ENCODE measurements around the gene TGFBR1. TPM values are rescaled to one million over a fixed set of nuclear protein-coding genes. Genes with fewer than 3 reads are reported as not detected.

TGFBR1 gene
- total RNA-seq, 4 donors from 2014 or later = 24.0 to 37.4 (median 31.8) TPM

DNA sequence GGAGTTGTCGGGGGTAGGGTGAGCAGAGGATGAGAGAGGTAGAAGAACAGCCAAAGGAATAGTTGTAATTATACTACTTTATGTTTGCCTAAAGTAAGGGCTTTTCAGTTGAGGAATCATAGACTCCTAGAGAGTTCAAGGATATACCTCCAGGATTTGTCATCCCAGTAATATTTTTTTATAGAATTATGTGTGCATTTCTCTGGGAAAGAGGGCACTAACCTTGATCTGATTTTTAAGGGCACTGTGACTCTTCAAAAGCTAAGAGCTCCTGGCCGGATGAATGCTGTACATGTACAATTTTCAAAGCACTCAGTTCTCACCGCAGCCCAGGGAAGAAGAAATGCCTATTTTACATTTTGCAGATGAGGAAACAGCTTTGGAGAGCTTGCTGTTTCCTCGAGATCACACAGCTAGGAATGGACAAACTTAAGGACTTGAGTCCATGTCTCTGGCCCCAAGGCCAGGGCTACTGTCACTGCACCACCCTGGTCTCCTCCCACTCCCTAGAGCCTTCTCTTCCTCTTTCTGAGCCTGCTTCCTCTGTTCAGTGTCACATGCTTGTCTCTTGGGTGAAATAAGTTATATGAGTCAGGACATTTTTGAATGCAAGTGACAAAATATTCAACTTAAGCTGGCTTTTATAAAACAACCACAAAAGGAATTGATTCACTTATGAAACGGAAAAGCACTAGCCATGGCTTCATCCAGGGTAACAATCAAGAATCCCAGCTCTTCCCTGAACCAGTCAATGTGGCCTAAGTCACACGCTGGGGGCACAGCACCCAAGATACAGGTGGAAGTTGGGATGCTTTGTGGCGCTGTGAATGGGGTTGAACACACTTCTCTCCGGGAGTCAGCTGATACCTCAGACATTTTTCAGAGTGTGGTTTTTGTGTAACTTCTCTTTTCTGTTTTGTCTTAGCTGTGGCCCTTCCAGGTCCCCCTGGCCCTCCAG lies 45.7 kb upstream of the TGFBR1 start:
- H3K36me3 ChIP-seq = peaks cover 0 to 73% (median 0%) of the 10 kb centered on the region in 3 donors
- H3K4me1 ChIP-seq = peaks cover 0 to 23% (median 6%) of the 10 kb centered on the region in 4 donors
- H3K27ac ChIP-seq = peak overlapping the region in 3 of 4 donors; percentile 40 to 62 (median 51)
- no peak overlapping the region for H3K4me3 ChIP-seq
- DNase-seq (ENCODE audit: low spot score in 2 of 2) = peak in 1 of 2 donors; percentile 17
- H3K27me3 ChIP-seq = no peaks in the 10 kb centered on the region
- WGBS, 2 donors = 74 to 77% methylated on average over 8 of the region's 8 CpGs
- no peaks in the 10 kb centered on the region for H3K9me3 ChIP-seq
- TF ChIP-seq POLR2A (IDR thresholded peaks at IDR 0.05) = no peak
- peak in 1 of 2 donors; percentile 76 for TF ChIP-seq EP300 (IDR thresholded peaks at IDR 0.05)
- TF ChIP-seq, protein P1, sequence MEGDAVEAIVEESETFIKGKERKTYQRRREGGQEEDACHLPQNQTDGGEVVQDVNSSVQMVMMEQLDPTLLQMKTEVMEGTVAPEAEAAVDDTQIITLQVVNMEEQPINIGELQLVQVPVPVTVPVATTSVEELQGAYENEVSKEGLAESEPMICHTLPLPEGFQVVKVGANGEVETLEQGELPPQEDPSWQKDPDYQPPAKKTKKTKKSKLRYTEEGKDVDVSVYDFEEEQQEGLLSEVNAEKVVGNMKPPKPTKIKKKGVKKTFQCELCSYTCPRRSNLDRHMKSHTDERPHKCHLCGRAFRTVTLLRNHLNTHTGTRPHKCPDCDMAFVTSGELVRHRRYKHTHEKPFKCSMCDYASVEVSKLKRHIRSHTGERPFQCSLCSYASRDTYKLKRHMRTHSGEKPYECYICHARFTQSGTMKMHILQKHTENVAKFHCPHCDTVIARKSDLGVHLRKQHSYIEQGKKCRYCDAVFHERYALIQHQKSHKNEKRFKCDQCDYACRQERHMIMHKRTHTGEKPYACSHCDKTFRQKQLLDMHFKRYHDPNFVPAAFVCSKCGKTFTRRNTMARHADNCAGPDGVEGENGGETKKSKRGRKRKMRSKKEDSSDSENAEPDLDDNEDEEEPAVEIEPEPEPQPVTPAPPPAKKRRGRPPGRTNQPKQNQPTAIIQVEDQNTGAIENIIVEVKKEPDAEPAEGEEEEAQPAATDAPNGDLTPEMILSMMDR (IDR thresholded peaks at IDR 0.05) = no peak

DNA sequence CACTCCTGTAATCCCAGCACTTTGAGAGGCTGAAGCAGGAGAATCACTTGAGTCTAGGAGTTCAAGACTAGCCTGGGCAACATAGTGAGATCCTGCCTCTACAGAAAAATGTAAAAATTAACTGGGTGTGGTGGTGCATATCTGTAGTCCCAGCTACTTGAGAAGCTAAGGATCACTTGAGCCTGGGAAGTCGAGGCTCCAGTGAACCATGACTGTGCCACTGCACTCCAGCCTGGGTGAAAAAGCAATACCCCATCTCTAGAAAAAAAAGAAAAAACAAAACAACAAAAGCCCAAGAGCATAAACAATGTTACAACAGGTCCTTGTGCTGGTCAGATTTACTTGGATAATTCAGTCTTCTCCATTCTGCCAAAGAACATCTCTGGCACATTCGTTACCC lies 44.3 kb upstream of the TGFBR1 start:
- no peak for DNase-seq (ENCODE audit: low spot score in 2 of 2)
- no peak overlapping the region for H3K4me3 ChIP-seq
- TF ChIP-seq EP300 (IDR thresholded peaks at IDR 0.05) = no peak
- TF ChIP-seq POLR2A (IDR thresholded peaks at IDR 0.05) = no peak
- TF ChIP-seq, protein P1 (IDR thresholded peaks at IDR 0.05) = no peak
- H3K36me3 ChIP-seq = peaks cover 0 to 65% (median 0%) of the 10 kb centered on the region in 3 donors
- WGBS, 2 donors = 90 to 92% methylated on average over 2 of the region's 2 CpGs
- H3K4me1 ChIP-seq = peaks cover 0 to 23% (median 6%) of the 10 kb centered on the region in 4 donors
- H3K9me3 ChIP-seq = no peaks in the 10 kb centered on the region
- H3K27me3 ChIP-seq = no peaks in the 10 kb centered on the region
- H3K27ac ChIP-seq = peak overlapping the region in 1 of 4 donors; percentile 62

- WGBS, 2 donors = 96 to 100% methylated on average over 1 of the region's 1 CpG
- TF ChIP-seq, protein P1 (IDR thresholded peaks at IDR 0.05) = no peak
- TF ChIP-seq EP300 (IDR thresholded peaks at IDR 0.05) = no peak
- TF ChIP-seq POLR2A (IDR thresholded peaks at IDR 0.05) = no peak
- no peaks in the 10 kb centered on the region for H3K27me3 ChIP-seq
- DNase-seq (ENCODE audit: low spot score in 2 of 2) = no peak
- H3K9me3 ChIP-seq = no peaks in the 10 kb centered on the region
- H3K4me3 ChIP-seq = no peak overlapping the region
- H3K36me3 ChIP-seq = peaks cover 0 to 57% (median 0%) of the 10 kb centered on the region in 3 donors
- H3K27ac ChIP-seq = no peak overlapping the region
- H3K4me1 ChIP-seq = peaks cover 0 to 20% (median 5%) of the 10 kb centered on the region in 4 donors
Observed at GRCh38 chr9:99062549-99062948, 42.4 kb upstream of the TGFBR1 start.

GRCh38 chr9:99063522-99063921 lies 41.4 kb upstream of the TGFBR1 start:
- H3K4me1 ChIP-seq = peaks cover 0 to 14% (median 4%) of the 10 kb centered on the region in 4 donors
- no peaks in the 10 kb centered on the region for H3K27me3 ChIP-seq
- H3K36me3 ChIP-seq = peaks cover 0 to 56% (median 0%) of the 10 kb centered on the region in 3 donors
- H3K9me3 ChIP-seq = no peaks in the 10 kb centered on the region
- TF ChIP-seq POLR2A (IDR thresholded peaks at IDR 0.05) (no peak), EP300 (IDR thresholded peaks at IDR 0.05) (no peak)
- TF ChIP-seq, protein P1 (IDR thresholded peaks at IDR 0.05) = no peak
- no peak for DNase-seq (ENCODE audit: low spot score in 2 of 2)
- 93 to 100% methylated on average over 1 of the region's 1 CpG for WGBS, 2 donors
- H3K27ac ChIP-seq = no peak overlapping the region
- no peak overlapping the region for H3K4me3 ChIP-seq

DNA sequence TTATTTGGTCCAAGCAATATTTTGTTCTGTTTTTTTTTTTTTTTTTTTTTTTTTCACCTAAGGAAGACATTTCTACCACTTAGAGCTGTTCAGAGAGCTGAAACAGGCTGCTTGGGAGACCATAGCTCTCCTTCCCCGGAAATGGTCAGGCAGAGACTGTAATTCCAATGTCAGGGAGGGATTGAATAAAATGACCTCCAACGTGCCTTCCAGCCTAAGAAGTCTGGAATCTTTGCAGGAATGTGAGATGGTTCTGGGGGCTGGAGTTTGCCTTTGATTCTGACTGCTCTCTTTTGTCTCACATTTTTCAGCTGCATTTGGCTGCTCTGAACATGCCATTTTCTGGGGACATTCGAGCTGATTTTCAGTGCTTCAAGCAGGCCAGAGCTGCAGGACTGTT lies 38.3 kb upstream of the TGFBR1 start:
- no peak overlapping the region for H3K27ac ChIP-seq
- WGBS, 2 donors = 42 to 43% methylated on average over 3 of the region's 3 CpGs
- H3K27me3 ChIP-seq = no peaks in the 10 kb centered on the region
- H3K4me1 ChIP-seq = peaks cover 0 to 10% (median 3%) of the 10 kb centered on the region in 4 donors
- H3K4me3 ChIP-seq = no peak overlapping the region
- H3K36me3 ChIP-seq = peaks cover 0 to 57% (median 0%) of the 10 kb centered on the region in 3 donors
- TF ChIP-seq, protein P1 (IDR thresholded peaks at IDR 0.05) = no peak
- TF ChIP-seq EP300 (IDR thresholded peaks at IDR 0.05) = no peak
- no peak for TF ChIP-seq POLR2A (IDR thresholded peaks at IDR 0.05)
- no peak for DNase-seq (ENCODE audit: low spot score in 2 of 2)
- no peaks in the 10 kb centered on the region for H3K9me3 ChIP-seq

Measured in tibial nerve (tissue), 4 donors.